ENCODE measurements around the gene FICD.

The FICD gene

GRCh38 chr12:108567406-108568337 is 52.6 kb downstream of the FICD start:
- ATAC-seq: no peak

- ATAC-seq: peak; percentile 90 to 91
Measured at GRCh38 chr12:108568338-108569154, 53.5 kb downstream of the FICD start.
